ENCODE results near the gene PCNA. TPM values are rescaled to one million over a fixed set of nuclear protein-coding genes. Genes with fewer than 3 reads are reported as not detected.
A peak's percentile ranks its signal among the peaks of the same experiment; 100 is the strongest.

PCNA gene
- total and polyA plus RNA-seq, 10 of the 15 experiments (the other 5 are each of a cell fraction or from before 2014, with no cell fraction given) = 389 to 694 (median 540) TPM

GRCh38 chr20:5156675-5157448, 37.1 kb upstream of the PCNA start:
- FAIRE-seq (no peak), ATAC-seq (no peak), DNase-seq (ENCODE audit: low read depth, low spot score) (no peak)
- intact Hi-C loops (cut with micrococcal nuclease; ENCODE audit: unreplicated experiment) (no loop called here), in situ Hi-C loops (cut with MboI) (no loop called here)
- ChIA-PET CTCF (interaction anchor here (1.0 to 1.8 kb wide), 10 partner anchors 10 to 207 kb away, joined by 3 to 11 read pairs (median 4); partner anchors contain the start of gene CDS2), POLR2A (interaction anchor here (0.8 to 2.0 kb wide), 2 partner anchors 10 kb away, joined by 3 to 6 read pairs; no protein-coding TSS in a partner anchor), RAD21 (ENCODE audit: unreplicated experiment) (interaction anchor here (1.4 to 3.3 kb wide), 2 partner anchors 30 to 66 kb away, joined by 3 to 11 read pairs; partner anchors contain the start of gene CDS2), SMC1A (ENCODE audit: uncharacterized antibody, unreplicated experiment) (interaction anchor here (1.8 to 3.3 kb wide), 2 partner anchors 11 to 21 kb away, joined by 5 to 24 read pairs; no protein-coding TSS in a partner anchor)
- H3K4me1 ChIP-seq (ENCODE audit: control insufficient read depth, insufficient read depth, low read length) = peaks cover 2% of the 10 kb centered on the region; the same call in 1 of the 2 replicates
- no peak overlapping the region for H2AFZ ChIP-seq (ENCODE audit: control insufficient read depth, low read depth, low read length)
- no peaks in the 10 kb centered on the region; the same call in 1 of the 2 replicates for H4K20me1 ChIP-seq (ENCODE audit: control insufficient read depth, insufficient read depth)
- H3K4me2 ChIP-seq (ENCODE audit: control insufficient read depth, insufficient read depth) = no peak overlapping the region
- H3K9ac ChIP-seq (ENCODE audit: control insufficient read depth, insufficient read depth, low read length) = no peak overlapping the region
- TSS peak; percentile 43 for BruUV-seq (replicated peaks)
- WGBS (ENCODE audit: insufficient coverage, insufficient replicate concordance, low lambda C conversion rate, missing lambda C conversion rate) = 59% methylated on average over 4 of the region's 4 CpGs
- H3K27me3 ChIP-seq (replicated peaks in 1 of 2; ENCODE audit: control insufficient read depth in 2 of 2, insufficient read depth in 2 of 2, low read length in 1 of 2) = no peaks in the 10 kb centered on the region
- TF ChIP-seq FOXM1 (IDR thresholded peaks at IDR 0.05; ENCODE audit: low read depth, low read length) = no peak
- TF ChIP-seq NR2F1 (conservative IDR thresholded peaks at IDR 0.05) = no peak
- no peak for TF ChIP-seq EP300 (IDR thresholded peaks at IDR 0.05; ENCODE audit: borderline replicate concordance in 1 of 2, control insufficient read depth in 1 of 2, low read depth in 2 of 2, low read length in 2 of 2)
- TF ChIP-seq BHLHE40 (IDR thresholded peaks at IDR 0.05; ENCODE audit: borderline replicate concordance in 1 of 2, low read depth in 2 of 2, low read length in 1 of 2) = no peak
- no peak for TF ChIP-seq CHD2 (IDR thresholded peaks at IDR 0.05; ENCODE audit: borderline replicate concordance, low read depth, low read length)
- no peak overlapping the region for H3K4me3 ChIP-seq
- no peaks in the 10 kb centered on the region for H3K36me3 ChIP-seq (ENCODE audit: control insufficient read depth in 2 of 2, insufficient read depth in 2 of 2, low read length in 1 of 2)
- H3K79me2 ChIP-seq (ENCODE audit: control insufficient read depth, insufficient read depth, low read length) = no peaks in the 10 kb centered on the region; the same call in none of the 2 replicates
- H3K9me3 ChIP-seq (replicated peaks; ENCODE audit: control insufficient read depth, insufficient read depth, low read length) = no peaks in the 10 kb centered on the region
- no peak overlapping the region for H3K27ac ChIP-seq (ENCODE audit: control insufficient read depth, insufficient read depth)
